Cardiac muscle cell (in vitro differentiated cells and primary cell): Measurements from ENCODE around the gene LIMS1. TPM values are rescaled to one million over a fixed set of nuclear protein-coding genes. Genes with fewer than 3 reads are reported as not detected.
"Not testable (repeated sequence)": the region's sequence is repeated elsewhere in the genome, so short reads cannot be mapped to it uniquely, and the experiment has no call there.

Source experiments
- DNase-seq, 2 donors: peaks; one replicate each; pipeline versions ENCODE4 v3.0.0 to v3.0.0-alpha.2; 2010 to 2017; ENCODE audit warnings: low read depth in 1 of 2, low spot score in 1 of 2
- H3K27ac ChIP-seq: fragments of 200-600 bp; sonication (generic); 2 replicates; pipeline ENCODE4 v1.5.1; 2016
- H3K27me3 ChIP-seq: fragments of 200-600 bp; sonication (generic); 2 replicates; pipeline ENCODE4 v1.6.0; 2016; ENCODE audit warnings: control low read depth
- H3K36me3 ChIP-seq: fragments of 200-600 bp; sonication (generic); 2 replicates; pipeline ENCODE4 v1.5.1; 2016; ENCODE audit warnings: control low read depth
- H3K4me1 ChIP-seq: fragments of 200-600 bp; sonication (generic); 2 replicates; pipeline ENCODE4 v1.8.1; 2017; ENCODE audit warnings: low read depth, mild to moderate bottlenecking, mixed run types
- H3K4me3 ChIP-seq: fragments of 200-600 bp; sonication (generic); 2 replicates; pipeline ENCODE4 v1.5.1; 2016; ENCODE audit warnings: mild to moderate bottlenecking
- H3K9me3 ChIP-seq: fragments of 200-600 bp; sonication (generic); 2 replicates; pipeline ENCODE4 v1.5.1; 2017; ENCODE audit warnings: low read depth, mild to moderate bottlenecking, control low read depth
- polyA plus RNA-seq: library from polyadenylated mRNA; unstranded; fragments of >200 nt; fragmentation: Nextera tagmentation; extraction: Ambion mirVana; gene quantifications from 2 replicates; pipeline ENCODE4 v1.2.1, GENCODE V29; 2016
- total RNA-seq: library from RNA; depleted of rRNA; stranded (reverse); fragments of >200 nt; gene quantifications from 2 replicates; pipeline ENCODE4 v1.2.3, GENCODE V29; 2016

The LIMS1 gene
- total and polyA plus RNA-seq, 2 experiments from 2014 or later: 29.8 to 56.8 TPM

GRCh38 chr2:108651468-108651867, 117.2 kb downstream of the LIMS1 start:
- not testable (repeated sequence) for DNase-seq, H3K4me3 ChIP-seq, H3K27ac ChIP-seq, H3K9me3 ChIP-seq, H3K4me1 ChIP-seq, H3K27me3 ChIP-seq, H3K36me3 ChIP-seq

- H3K4me3 ChIP-seq, H3K27me3 ChIP-seq, H3K4me1 ChIP-seq, H3K36me3 ChIP-seq, H3K9me3 ChIP-seq: not testable (repeated sequence)
- peak in 1 of 2 donors; percentile 87 for DNase-seq
- peak overlapping the region; percentile 17 for H3K27ac ChIP-seq
Measured at GRCh38 chr2:108652187-108652931, 118.1 kb downstream of the LIMS1 start.

GRCh38 chr2:108653425-108653824, 119.2 kb downstream of the LIMS1 start:
- H3K9me3 ChIP-seq, H3K27me3 ChIP-seq, H3K4me3 ChIP-seq, H3K4me1 ChIP-seq, H3K36me3 ChIP-seq: not testable (repeated sequence)
- DNase-seq: peak in 1 of 2 donors; percentile 49
- peak overlapping the region; percentile 96 for H3K27ac ChIP-seq

GRCh38 chr2:108653849-108654248, 119.6 kb downstream of the LIMS1 start:
- not testable (repeated sequence) for H3K4me3 ChIP-seq, H3K36me3 ChIP-seq, H3K27me3 ChIP-seq, H3K4me1 ChIP-seq, H3K9me3 ChIP-seq
- DNase-seq: peak in 1 of 2 donors; percentile 44
- H3K27ac ChIP-seq: peak overlapping the region; percentile 96

GRCh38 chr2:108654521-108655125, 120.4 kb downstream of the LIMS1 start:
- peak; percentile 73 to 82 for DNase-seq
- not testable (repeated sequence) for H3K4me1 ChIP-seq, H3K4me3 ChIP-seq, H3K9me3 ChIP-seq, H3K27me3 ChIP-seq, H3K36me3 ChIP-seq
- H3K27ac ChIP-seq: peak overlapping the region; percentile 96

GRCh38 chr2:108655270-108655669, 121.0 kb downstream of the LIMS1 start:
- not testable (repeated sequence) for H3K27me3 ChIP-seq, H3K4me3 ChIP-seq, H3K36me3 ChIP-seq, DNase-seq, H3K4me1 ChIP-seq, H3K27ac ChIP-seq, H3K9me3 ChIP-seq

- not testable (repeated sequence) for H3K27me3 ChIP-seq, H3K36me3 ChIP-seq, H3K4me3 ChIP-seq, H3K4me1 ChIP-seq, H3K9me3 ChIP-seq, DNase-seq
- peak overlapping the region; percentile 73 for H3K27ac ChIP-seq
Measured at GRCh38 chr2:108656282-108656681, 122.0 kb downstream of the LIMS1 start.

- not testable (repeated sequence) for H3K36me3 ChIP-seq, H3K4me3 ChIP-seq, H3K27me3 ChIP-seq, H3K27ac ChIP-seq, H3K9me3 ChIP-seq, DNase-seq, H3K4me1 ChIP-seq
Measured at GRCh38 chr2:108657517-108657916, 123.2 kb downstream of the LIMS1 start.

- not testable (repeated sequence) for H3K4me1 ChIP-seq, H3K9me3 ChIP-seq, DNase-seq, H3K4me3 ChIP-seq, H3K36me3 ChIP-seq, H3K27ac ChIP-seq, H3K27me3 ChIP-seq
Measured at GRCh38 chr2:108658553-108658952, 124.3 kb downstream of the LIMS1 start.

- H3K4me3 ChIP-seq, DNase-seq, H3K4me1 ChIP-seq, H3K27me3 ChIP-seq, H3K36me3 ChIP-seq, H3K9me3 ChIP-seq: not testable (repeated sequence)
- peak overlapping the region; percentile 72 for H3K27ac ChIP-seq
Measured at GRCh38 chr2:108661493-108661892, 127.2 kb downstream of the LIMS1 start.

- H3K4me1 ChIP-seq, H3K36me3 ChIP-seq, H3K9me3 ChIP-seq, H3K27me3 ChIP-seq, H3K4me3 ChIP-seq: not testable (repeated sequence)
- H3K27ac ChIP-seq: peak overlapping the region; percentile 72
- DNase-seq: peak; percentile 47 to 71
Measured at GRCh38 chr2:108662207-108662612, 127.9 kb downstream of the LIMS1 start.

- H3K27ac ChIP-seq, H3K9me3 ChIP-seq, H3K36me3 ChIP-seq, DNase-seq, H3K27me3 ChIP-seq, H3K4me1 ChIP-seq, H3K4me3 ChIP-seq: not testable (repeated sequence)
Measured at GRCh38 chr2:108663346-108663745, 129.1 kb downstream of the LIMS1 start.

- H3K9me3 ChIP-seq, H3K36me3 ChIP-seq, H3K27me3 ChIP-seq, H3K4me3 ChIP-seq, DNase-seq, H3K4me1 ChIP-seq, H3K27ac ChIP-seq: not testable (repeated sequence)
Measured at GRCh38 chr2:108664089-108664488, 129.8 kb downstream of the LIMS1 start.

GRCh38 chr2:108664979-108665378, 130.7 kb downstream of the LIMS1 start:
- H3K36me3 ChIP-seq, DNase-seq, H3K4me3 ChIP-seq, H3K27ac ChIP-seq, H3K27me3 ChIP-seq, H3K9me3 ChIP-seq, H3K4me1 ChIP-seq: not testable (repeated sequence)
